Small intestine (tissue), 7 donors: ENCODE results near the gene CCT8. TPM values are rescaled to one million over a fixed set of nuclear protein-coding genes. Genes with fewer than 3 reads are reported as not detected.

ENCODE experiments used
- DNase-seq, 2 donors: peaks; one replicate each; pipeline versions ENCODE4 v3.0.0 to v3.0.0-alpha.2; 2013
- FAIRE-seq: peaks from 2 replicates; lab custom pipeline; 2012; peaks lifted over from hg19 to GRCh38; lab: Jason Lieb, UNC
- H3K27ac ChIP-seq, 3 donors: one replicate each; pipeline ENCODE4 v1.5.1; 2013; ENCODE audit warnings: low read length in 2 of 3, mild to moderate bottlenecking in 2 of 3, control low read depth in 1 of 3, inconsistent platforms in 1 of 3, low read depth in 1 of 3, moderate library complexity in 1 of 3
- H3K27me3 ChIP-seq, 3 donors: one replicate each; pipeline ENCODE4 v1.6.1; 2013; ENCODE audit warnings: low read length in 3 of 3, inconsistent platforms in 1 of 3; ENCODE audit not compliant: control insufficient read depth in 3 of 3, insufficient read depth in 3 of 3
- H3K36me3 ChIP-seq, 3 donors: one replicate each; pipeline ENCODE4 v1.6.1; 2013; ENCODE audit warnings: low read length in 3 of 3, inconsistent platforms in 1 of 3, low read depth in 1 of 3, mild to moderate bottlenecking in 1 of 3, moderate library complexity in 1 of 3; ENCODE audit not compliant: control insufficient read depth in 3 of 3, insufficient read depth in 2 of 3
- H3K4me1 ChIP-seq, 3 donors: one replicate each; pipeline ENCODE4 v1.6.1; 2013; ENCODE audit warnings: low read length in 2 of 3, inconsistent platforms in 1 of 3, low read depth in 1 of 3, mild to moderate bottlenecking in 1 of 3, moderate library complexity in 1 of 3; ENCODE audit not compliant: control insufficient read depth in 3 of 3, insufficient read depth in 2 of 3
- H3K4me3 ChIP-seq, 3 donors: one replicate each; pipeline ENCODE4 v1.5.1; 2013; ENCODE audit warnings: low read length in 3 of 3, control low read depth in 1 of 3, inconsistent platforms in 1 of 3, low read depth in 1 of 3, mild to moderate bottlenecking in 1 of 3, moderate library complexity in 1 of 3
- H3K9me3 ChIP-seq, 2 donors: one replicate each; pipeline ENCODE4 v1.6.1; 2013; ENCODE audit warnings: low read depth in 1 of 2, low read length in 1 of 2; ENCODE audit not compliant: control insufficient read depth in 2 of 2, insufficient read depth in 1 of 2
- WGBS, 3 donors: extraction: QIAGEN DNeasy Blood & Tissue Kit; methylation state at CpG; one replicate each; pipeline ENCODE4 v1.1.7; 2013; 5-methylcytosine and 5-hydroxymethylcytosine counted together
- polyA plus RNA-seq, 4 donors: library from polyadenylated mRNA; stranded (reverse) in 3 of 4; unstranded in 1 of 4; fragments of 200-250 nt in 3 of 4; fragments of 120-200 nt in 1 of 4; gene quantifications; one replicate each; pipeline versions ENCODE4 v1.2.1 to v1.2.3, GENCODE V29; 2013
- donor health status: healthy with polysubstance abuse.
- donor health status: control.
- donor health status: control.
- donor health status: Bipolar disorder and iron deficiency.
- donor health status: healthy.

The CCT8 gene
- polyA plus RNA-seq, 4 donors: 89.2 to 221 (median 118) TPM

- H3K27ac ChIP-seq: peak overlapping the region in 2 of 3 donors; percentile 49 to 63
- peaks cover 0 to 9% (median 0%) of the 10 kb centered on the region in 3 donors for H3K36me3 ChIP-seq
- H3K9me3 ChIP-seq: no peaks in the 10 kb centered on the region
- H3K4me3 ChIP-seq: no peak overlapping the region
- no peak for FAIRE-seq
- whole genome bisulfite sequencing, 3 donors: 70 to 90% (median 75%) methylated on average over 7 of the region's 7 CpGs
- peaks cover 2 to 20% (median 9%) of the 10 kb centered on the region in 3 donors for H3K4me1 ChIP-seq
- DNase-seq: no peak
- H3K27me3 ChIP-seq: no peaks in the 10 kb centered on the region
Observed at GRCh38 chr21:29104239-29104708, 30.8 kb upstream of the CCT8 start.

GRCh38 chr21:29102791-29103257, 29.4 kb upstream of the CCT8 start:
- Histone ChIP-seq H3K9me3 (no peaks in the 10 kb centered on the region), H3K4me1 (peaks cover 7 to 31% (median 9%) of the 10 kb centered on the region in 3 donors), H3K27me3 (no peaks in the 10 kb centered on the region), H3K36me3 (peaks cover 0 to 9% (median 0%) of the 10 kb centered on the region in 3 donors), H3K27ac (no peak overlapping the region), H3K4me3 (no peak overlapping the region)
- WGBS, 3 donors: 89 to 100% (median 98%) methylated on average over 2 of the region's 2 CpGs
- FAIRE-seq: no peak
- no peak for DNase-seq

GRCh38 chr21:29098156-29098555, 24.7 kb upstream of the CCT8 start:
- DNase-seq: no peak
- H3K36me3 ChIP-seq: peaks cover 0 to 7% (median 0%) of the 10 kb centered on the region in 3 donors
- H3K27me3 ChIP-seq: no peaks in the 10 kb centered on the region
- peaks cover 5 to 32% (median 7%) of the 10 kb centered on the region in 3 donors for H3K4me1 ChIP-seq
- no peak overlapping the region for H3K4me3 ChIP-seq
- no peak overlapping the region for H3K27ac ChIP-seq
- WGBS, 3 donors: 75 to 93% (median 92%) methylated on average over 2 of the region's 2 CpGs
- no peaks in the 10 kb centered on the region for H3K9me3 ChIP-seq
- FAIRE-seq: no peak

GRCh38 chr21:29096218-29097015, 23.0 kb upstream of the CCT8 start:
- Histone ChIP-seq H3K4me1 (peaks cover 5 to 32% (median 7%) of the 10 kb centered on the region in 3 donors), H3K9me3 (no peaks in the 10 kb centered on the region), H3K27me3 (no peaks in the 10 kb centered on the region), H3K27ac (peak overlapping the region; percentile 11 to 84 (median 70)), H3K36me3 (peaks cover 0 to 7% (median 0%) of the 10 kb centered on the region in 3 donors), H3K4me3 (no peak overlapping the region)
- no peak for FAIRE-seq
- 55 to 85% (median 68%) methylated on average over 8 of the region's 8 CpGs for WGBS, 3 donors
- DNase-seq: peak; percentile 81 to 88

GRCh38 chr21:29092102-29092959, 18.9 kb upstream of the CCT8 start:
- 48 to 56% (median 52%) methylated on average over 9 of the region's 9 CpGs for whole genome bisulfite sequencing, 3 donors
- Histone ChIP-seq H3K4me1 (peaks cover 3 to 20% (median 5%) of the 10 kb centered on the region in 3 donors), H3K27ac (peak overlapping the region in 1 of 3 donors; percentile 21), H3K9me3 (no peaks in the 10 kb centered on the region), H3K4me3 (no peak overlapping the region), H3K27me3 (no peaks in the 10 kb centered on the region), H3K36me3 (peaks cover 0 to 7% (median 0%) of the 10 kb centered on the region in 3 donors)
- DNase-seq (peak in 1 of 2 donors; percentile 46), FAIRE-seq (no peak)

- no peak overlapping the region for H3K4me3 ChIP-seq
Observed at GRCh38 chr21:29091033-29091432, 17.6 kb upstream of the CCT8 start.

GRCh38 chr21:29085106-29085752, 11.8 kb upstream of the CCT8 start:
- H3K27me3 ChIP-seq: no peaks in the 10 kb centered on the region
- DNase-seq (no peak), FAIRE-seq (no peak)
- H3K36me3 ChIP-seq: no peaks in the 10 kb centered on the region
- H3K9me3 ChIP-seq: no peaks in the 10 kb centered on the region
- 88 to 91% (median 91%) methylated on average over 8 of the region's 8 CpGs for WGBS, 3 donors
- H3K4me1 ChIP-seq: no peaks in the 10 kb centered on the region
- H3K4me3 ChIP-seq: no peak overlapping the region
- H3K27ac ChIP-seq: no peak overlapping the region

More at GRCh38 chr21:29091033-29091432, 17.6 kb upstream of the CCT8 start:
- Histone ChIP-seq H3K27ac (no peak overlapping the region), H3K36me3 (peaks cover 0 to 7% (median 0%) of the 10 kb centered on the region in 3 donors), H3K4me1 (peaks cover 0 to 10% (median 5%) of the 10 kb centered on the region in 3 donors), H3K9me3 (no peaks in the 10 kb centered on the region), H3K27me3 (no peaks in the 10 kb centered on the region)
- DNase-seq (no peak), FAIRE-seq (no peak)
- WGBS, 3 donors: 47 to 72% (median 63%) methylated on average over 1 of the region's 1 CpG
